ENCODE data around the gene PZP. TPM values are rescaled to one million over a fixed set of nuclear protein-coding genes. Genes with fewer than 3 reads are reported as not detected.

PZP gene
- total and polyA plus RNA-seq, 2 experiments from 2014 or later = 0.92 TPM; not detected in 1

DNA sequence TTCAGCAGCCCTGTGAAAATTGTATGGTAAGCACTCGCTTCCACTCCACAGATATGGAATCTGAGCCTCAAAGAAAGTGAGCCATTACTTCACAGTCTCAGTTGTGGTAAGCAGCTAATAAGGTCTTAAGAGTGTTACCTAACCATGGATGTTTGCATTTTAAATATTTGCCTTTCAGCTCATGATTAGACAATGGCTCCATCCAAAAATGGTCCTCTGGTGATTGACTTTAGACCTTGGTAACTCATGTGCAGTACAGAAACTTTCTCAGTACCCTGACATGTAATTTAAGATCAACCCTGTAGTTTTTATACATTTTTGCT, 94.2 kb downstream of the PZP start (continued):
- no peak for TF ChIP-seq POLR2AphosphoS5 (IDR thresholded peaks at IDR 0.05; ENCODE audit: low read depth)
- TF ChIP-seq ZNF331 (CRISPR knock-in tag; IDR thresholded peaks at IDR 0.05; ENCODE audit: low read depth) = no peak

DNA sequence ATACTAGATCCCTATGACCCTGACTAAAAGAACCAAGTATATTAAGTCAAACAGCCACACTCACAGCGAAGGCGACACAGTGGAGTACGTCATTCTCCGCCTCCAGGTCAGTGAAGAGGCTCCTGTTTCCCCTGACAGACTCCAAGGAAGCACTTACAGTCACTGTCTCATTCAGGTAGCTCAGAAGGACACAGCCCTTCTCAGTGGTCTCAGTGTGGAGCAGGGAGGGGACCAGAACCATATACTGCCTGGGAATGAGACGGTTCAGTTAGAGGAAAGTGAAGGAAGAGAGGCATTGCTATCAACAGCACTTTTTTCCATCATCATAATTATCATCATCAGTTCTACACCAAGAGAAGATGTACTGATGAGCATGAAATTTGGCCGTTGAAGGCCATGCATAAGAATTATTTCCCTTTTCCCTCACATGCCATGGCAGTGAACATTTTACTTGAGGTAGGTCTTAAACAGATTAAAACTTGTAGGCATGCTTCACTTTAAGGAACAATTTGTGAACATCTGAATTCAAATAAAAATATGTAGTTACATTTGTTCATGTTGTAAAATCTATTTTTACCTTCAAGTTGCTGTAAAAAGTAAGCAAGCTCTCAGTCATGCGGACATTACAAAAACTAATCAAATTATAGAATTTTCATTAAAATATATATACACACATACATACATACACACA, 94.8 kb downstream of the PZP start:
- no peaks in the 10 kb centered on the region for H3K27me3 Mint-ChIP-seq (ENCODE audit: insufficient read depth, low read depth, poor library complexity)
- Histone ChIP-seq H3K36me3 (ENCODE audit: insufficient read depth) (no peaks in the 10 kb centered on the region), H3K27ac (ENCODE audit: low read depth) (no peak overlapping the region), H2AFZ (no peak overlapping the region), H3K4me3 (no peak overlapping the region), H3K4me1 (ENCODE audit: insufficient read depth) (0 out of 2 replicates have a peak, but pooled peaks cover 6% of the 10 kb centered on the region), H4K20me1 (replicated peaks; ENCODE audit: insufficient read depth) (no peaks in the 10 kb centered on the region), H3K4me2 (no peak overlapping the region), H3K79me2 (replicated peaks; ENCODE audit: insufficient read depth) (no peaks in the 10 kb centered on the region), H3F3A (replicated peaks; ENCODE audit: low read depth) (no peaks in the 10 kb centered on the region), H3K9me2 (ENCODE audit: insufficient read depth) (0 out of 2 replicates have a peak, but pooled peaks cover under 1% of the 10 kb centered on the region), H3K27me3 (ENCODE audit: insufficient read depth) (no peaks in the 10 kb centered on the region; the same call in 1 of the 2 replicates)
- peaks cover 18% of the 10 kb centered on the region for H3K4me1 Mint-ChIP-seq
- no peak for DNase-seq (ENCODE audit: low spot score)
- H3K36me3 Mint-ChIP-seq (ENCODE audit: low read depth) = no peaks in the 10 kb centered on the region
- ATAC-seq = no peak
- no peak overlapping the region for H3K27ac Mint-ChIP-seq
- H3K9me3 Mint-ChIP-seq = no peaks in the 10 kb centered on the region
- no peak overlapping the region for H3K4me3 Mint-ChIP-seq
- no peak for TF ChIP-seq ZNF114 (CRISPR knock-in tag; IDR thresholded peaks at IDR 0.05)
- no peak for TF ChIP-seq JUNB (IDR thresholded peaks at IDR 0.05; ENCODE audit: unreplicated experiment)
- TF ChIP-seq, protein P1, sequence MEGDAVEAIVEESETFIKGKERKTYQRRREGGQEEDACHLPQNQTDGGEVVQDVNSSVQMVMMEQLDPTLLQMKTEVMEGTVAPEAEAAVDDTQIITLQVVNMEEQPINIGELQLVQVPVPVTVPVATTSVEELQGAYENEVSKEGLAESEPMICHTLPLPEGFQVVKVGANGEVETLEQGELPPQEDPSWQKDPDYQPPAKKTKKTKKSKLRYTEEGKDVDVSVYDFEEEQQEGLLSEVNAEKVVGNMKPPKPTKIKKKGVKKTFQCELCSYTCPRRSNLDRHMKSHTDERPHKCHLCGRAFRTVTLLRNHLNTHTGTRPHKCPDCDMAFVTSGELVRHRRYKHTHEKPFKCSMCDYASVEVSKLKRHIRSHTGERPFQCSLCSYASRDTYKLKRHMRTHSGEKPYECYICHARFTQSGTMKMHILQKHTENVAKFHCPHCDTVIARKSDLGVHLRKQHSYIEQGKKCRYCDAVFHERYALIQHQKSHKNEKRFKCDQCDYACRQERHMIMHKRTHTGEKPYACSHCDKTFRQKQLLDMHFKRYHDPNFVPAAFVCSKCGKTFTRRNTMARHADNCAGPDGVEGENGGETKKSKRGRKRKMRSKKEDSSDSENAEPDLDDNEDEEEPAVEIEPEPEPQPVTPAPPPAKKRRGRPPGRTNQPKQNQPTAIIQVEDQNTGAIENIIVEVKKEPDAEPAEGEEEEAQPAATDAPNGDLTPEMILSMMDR (conservative IDR thresholded peaks at IDR 0.05; ENCODE audit: low read depth in 2 of 2) = no peak
- TF ChIP-seq, protein P2, sequence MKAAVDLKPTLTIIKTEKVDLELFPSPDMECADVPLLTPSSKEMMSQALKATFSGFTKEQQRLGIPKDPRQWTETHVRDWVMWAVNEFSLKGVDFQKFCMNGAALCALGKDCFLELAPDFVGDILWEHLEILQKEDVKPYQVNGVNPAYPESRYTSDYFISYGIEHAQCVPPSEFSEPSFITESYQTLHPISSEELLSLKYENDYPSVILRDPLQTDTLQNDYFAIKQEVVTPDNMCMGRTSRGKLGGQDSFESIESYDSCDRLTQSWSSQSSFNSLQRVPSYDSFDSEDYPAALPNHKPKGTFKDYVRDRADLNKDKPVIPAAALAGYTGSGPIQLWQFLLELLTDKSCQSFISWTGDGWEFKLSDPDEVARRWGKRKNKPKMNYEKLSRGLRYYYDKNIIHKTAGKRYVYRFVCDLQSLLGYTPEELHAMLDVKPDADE (IDR thresholded peaks at IDR 0.05) = no peak
- TF ChIP-seq EZH2phosphoT487 (IDR thresholded peaks at IDR 0.05; ENCODE audit: unreplicated experiment) = no peak
- TF ChIP-seq CREB1 (CRISPR knock-in tag; IDR thresholded peaks at IDR 0.05; ENCODE audit: low read depth) = no peak
- TF ChIP-seq, protein P3, sequence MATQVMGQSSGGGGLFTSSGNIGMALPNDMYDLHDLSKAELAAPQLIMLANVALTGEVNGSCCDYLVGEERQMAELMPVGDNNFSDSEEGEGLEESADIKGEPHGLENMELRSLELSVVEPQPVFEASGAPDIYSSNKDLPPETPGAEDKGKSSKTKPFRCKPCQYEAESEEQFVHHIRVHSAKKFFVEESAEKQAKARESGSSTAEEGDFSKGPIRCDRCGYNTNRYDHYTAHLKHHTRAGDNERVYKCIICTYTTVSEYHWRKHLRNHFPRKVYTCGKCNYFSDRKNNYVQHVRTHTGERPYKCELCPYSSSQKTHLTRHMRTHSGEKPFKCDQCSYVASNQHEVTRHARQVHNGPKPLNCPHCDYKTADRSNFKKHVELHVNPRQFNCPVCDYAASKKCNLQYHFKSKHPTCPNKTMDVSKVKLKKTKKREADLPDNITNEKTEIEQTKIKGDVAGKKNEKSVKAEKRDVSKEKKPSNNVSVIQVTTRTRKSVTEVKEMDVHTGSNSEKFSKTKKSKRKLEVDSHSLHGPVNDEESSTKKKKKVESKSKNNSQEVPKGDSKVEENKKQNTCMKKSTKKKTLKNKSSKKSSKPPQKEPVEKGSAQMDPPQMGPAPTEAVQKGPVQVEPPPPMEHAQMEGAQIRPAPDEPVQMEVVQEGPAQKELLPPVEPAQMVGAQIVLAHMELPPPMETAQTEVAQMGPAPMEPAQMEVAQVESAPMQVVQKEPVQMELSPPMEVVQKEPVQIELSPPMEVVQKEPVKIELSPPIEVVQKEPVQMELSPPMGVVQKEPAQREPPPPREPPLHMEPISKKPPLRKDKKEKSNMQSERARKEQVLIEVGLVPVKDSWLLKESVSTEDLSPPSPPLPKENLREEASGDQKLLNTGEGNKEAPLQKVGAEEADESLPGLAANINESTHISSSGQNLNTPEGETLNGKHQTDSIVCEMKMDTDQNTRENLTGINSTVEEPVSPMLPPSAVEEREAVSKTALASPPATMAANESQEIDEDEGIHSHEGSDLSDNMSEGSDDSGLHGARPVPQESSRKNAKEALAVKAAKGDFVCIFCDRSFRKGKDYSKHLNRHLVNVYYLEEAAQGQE (IDR thresholded peaks at IDR 0.05; ENCODE audit: unreplicated experiment) = no peak
- TF ChIP-seq NANOG (IDR thresholded peaks at IDR 0.05; ENCODE audit: borderline replicate concordance) = no peak
- TF ChIP-seq, protein P4, sequence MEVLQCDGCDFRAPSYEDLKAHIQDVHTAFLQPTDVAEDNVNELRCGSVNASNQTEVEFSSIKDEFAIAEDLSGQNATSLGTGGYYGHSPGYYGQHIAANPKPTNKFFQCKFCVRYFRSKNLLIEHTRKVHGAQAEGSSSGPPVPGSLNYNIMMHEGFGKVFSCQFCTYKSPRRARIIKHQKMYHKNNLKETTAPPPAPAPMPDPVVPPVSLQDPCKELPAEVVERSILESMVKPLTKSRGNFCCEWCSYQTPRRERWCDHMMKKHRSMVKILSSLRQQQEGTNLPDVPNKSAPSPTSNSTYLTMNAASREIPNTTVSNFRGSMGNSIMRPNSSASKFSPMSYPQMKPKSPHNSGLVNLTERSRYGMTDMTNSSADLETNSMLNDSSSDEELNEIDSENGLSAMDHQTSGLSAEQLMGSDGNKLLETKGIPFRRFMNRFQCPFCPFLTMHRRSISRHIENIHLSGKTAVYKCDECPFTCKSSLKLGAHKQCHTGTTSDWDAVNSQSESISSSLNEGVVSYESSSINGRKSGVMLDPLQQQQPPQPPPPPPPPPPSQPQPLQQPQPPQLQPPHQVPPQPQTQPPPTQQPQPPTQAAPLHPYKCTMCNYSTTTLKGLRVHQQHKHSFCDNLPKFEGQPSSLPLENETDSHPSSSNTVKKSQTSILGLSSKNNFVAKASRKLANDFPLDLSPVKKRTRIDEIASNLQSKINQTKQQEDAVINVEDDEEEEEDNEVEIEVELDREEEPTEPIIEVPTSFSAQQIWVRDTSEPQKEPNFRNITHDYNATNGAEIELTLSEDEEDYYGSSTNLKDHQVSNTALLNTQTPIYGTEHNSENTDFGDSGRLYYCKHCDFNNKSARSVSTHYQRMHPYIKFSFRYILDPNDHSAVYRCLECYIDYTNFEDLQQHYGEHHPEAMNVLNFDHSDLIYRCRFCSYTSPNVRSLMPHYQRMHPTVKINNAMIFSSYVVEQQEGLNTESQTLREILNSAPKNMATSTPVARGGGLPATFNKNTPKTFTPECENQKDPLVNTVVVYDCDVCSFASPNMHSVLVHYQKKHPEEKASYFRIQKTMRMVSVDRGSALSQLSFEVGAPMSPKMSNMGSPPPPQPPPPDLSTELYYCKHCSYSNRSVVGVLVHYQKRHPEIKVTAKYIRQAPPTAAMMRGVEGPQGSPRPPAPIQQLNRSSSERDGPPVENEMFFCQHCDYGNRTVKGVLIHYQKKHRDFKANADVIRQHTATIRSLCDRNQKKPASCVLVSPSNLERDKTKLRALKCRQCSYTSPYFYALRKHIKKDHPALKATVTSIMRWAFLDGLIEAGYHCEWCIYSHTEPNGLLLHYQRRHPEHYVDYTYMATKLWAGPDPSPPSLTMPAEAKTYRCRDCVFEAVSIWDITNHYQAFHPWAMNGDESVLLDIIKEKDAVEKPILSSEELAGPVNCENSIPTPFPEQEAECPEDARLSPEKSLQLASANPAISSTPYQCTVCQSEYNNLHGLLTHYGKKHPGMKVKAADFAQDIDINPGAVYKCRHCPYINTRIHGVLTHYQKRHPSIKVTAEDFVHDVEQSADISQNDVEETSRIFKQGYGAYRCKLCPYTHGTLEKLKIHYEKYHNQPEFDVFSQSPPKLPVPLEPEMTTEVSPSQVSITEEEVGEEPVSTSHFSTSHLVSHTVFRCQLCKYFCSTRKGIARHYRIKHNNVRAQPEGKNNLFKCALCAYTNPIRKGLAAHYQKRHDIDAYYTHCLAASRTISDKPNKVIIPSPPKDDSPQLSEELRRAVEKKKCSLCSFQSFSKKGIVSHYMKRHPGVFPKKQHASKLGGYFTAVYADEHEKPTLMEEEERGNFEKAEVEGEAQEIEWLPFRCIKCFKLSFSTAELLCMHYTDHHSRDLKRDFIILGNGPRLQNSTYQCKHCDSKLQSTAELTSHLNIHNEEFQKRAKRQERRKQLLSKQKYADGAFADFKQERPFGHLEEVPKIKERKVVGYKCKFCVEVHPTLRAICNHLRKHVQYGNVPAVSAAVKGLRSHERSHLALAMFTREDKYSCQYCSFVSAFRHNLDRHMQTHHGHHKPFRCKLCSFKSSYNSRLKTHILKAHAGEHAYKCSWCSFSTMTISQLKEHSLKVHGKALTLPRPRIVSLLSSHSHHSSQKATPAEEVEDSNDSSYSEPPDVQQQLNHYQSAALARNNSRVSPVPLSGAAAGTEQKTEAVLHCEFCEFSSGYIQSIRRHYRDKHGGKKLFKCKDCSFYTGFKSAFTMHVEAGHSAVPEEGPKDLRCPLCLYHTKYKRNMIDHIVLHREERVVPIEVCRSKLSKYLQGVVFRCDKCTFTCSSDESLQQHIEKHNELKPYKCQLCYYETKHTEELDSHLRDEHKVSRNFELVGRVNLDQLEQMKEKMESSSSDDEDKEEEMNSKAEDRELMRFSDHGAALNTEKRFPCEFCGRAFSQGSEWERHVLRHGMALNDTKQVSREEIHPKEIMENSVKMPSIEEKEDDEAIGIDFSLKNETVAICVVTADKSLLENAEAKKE (CRISPR knock-in tag; IDR thresholded peaks at IDR 0.05) = no peak
- TF ChIP-seq EZH2 (IDR thresholded peaks at IDR 0.05; ENCODE audit: low read depth, unreplicated experiment) = no peak
- no peak for TF ChIP-seq POLR2AphosphoS5 (IDR thresholded peaks at IDR 0.05; ENCODE audit: low read depth)
- TF ChIP-seq STAT1 (IDR thresholded peaks at IDR 0.05; ENCODE audit: unreplicated experiment) = no peak

All from GM23338 (cell line).